Cortex of kidney (tissue), 1 donor: ENCODE results near the gene SLC2A5.

Experiments used
- DNase-seq: peaks from one replicate; lab custom pipeline; 2025; lab: John Stamatoyannopoulos, UW

The SLC2A5 gene

GRCh38 chr1:9093091-9093490 lies 23.7 kb upstream of the SLC2A5 start:
- no peak for DNase-seq

DNA sequence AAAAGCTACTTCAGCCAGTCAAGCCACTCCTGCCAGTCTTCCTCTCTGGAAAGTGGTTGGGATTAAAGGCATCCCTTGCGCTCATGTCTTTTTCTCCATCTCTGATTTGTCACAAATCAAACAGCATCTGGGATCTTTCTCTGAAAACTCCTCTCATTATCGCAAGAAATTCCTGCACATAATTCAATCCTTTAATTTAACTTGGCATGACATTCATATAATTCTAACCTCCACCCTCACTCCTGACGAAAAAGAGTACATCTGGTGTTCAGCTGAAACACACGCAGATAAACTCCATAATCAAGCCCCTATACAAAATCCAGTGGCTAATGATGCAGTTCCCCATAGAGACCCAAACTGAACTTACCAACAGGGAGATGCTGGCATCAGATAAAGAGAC lies 19.4 kb upstream of the SLC2A5 start:
- no peak for DNase-seq

DNA sequence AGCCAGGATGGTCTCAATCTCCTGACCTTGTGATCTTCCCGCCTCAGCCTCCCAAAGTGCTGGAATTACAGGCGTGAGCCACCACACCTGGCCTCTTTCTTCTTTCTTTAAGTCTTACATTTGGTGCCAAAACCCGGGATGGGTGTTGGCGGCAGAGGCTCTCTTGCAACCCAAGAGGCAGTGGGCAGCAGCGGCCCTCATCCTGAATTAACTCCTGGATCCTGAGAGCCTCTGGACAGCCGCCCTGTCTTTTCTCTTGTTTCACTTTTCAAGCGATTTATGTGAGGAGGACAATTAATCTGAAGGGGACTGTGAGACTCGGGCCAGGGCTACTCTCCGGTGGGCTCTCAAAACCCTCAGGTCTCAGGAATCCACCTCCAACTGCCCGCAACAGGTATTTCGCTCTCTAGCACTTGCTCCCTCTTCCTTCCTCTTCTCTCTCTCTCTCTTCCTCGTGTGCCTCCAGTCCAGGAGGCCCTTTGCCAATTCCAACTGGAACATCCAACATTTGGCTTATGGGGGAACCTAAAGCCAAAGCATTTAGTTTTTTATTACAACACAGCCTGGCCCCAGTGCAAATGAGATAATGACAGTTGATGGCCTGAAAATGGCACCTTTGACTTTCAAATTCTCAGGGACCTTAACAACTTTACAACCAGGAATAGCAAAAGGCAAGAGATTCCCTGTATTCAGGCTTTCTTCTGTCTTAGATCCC lies 18.1 kb upstream of the SLC2A5 start:
- DNase-seq = no peak

- DNase-seq = no peak
These were observed 17.4 kb upstream of the SLC2A5 start for GRCh38 chr1:9086796-9087195.

GRCh38 chr1:9086045-9086444 lies 16.6 kb upstream of the SLC2A5 start:
- DNase-seq = no peak

DNA sequence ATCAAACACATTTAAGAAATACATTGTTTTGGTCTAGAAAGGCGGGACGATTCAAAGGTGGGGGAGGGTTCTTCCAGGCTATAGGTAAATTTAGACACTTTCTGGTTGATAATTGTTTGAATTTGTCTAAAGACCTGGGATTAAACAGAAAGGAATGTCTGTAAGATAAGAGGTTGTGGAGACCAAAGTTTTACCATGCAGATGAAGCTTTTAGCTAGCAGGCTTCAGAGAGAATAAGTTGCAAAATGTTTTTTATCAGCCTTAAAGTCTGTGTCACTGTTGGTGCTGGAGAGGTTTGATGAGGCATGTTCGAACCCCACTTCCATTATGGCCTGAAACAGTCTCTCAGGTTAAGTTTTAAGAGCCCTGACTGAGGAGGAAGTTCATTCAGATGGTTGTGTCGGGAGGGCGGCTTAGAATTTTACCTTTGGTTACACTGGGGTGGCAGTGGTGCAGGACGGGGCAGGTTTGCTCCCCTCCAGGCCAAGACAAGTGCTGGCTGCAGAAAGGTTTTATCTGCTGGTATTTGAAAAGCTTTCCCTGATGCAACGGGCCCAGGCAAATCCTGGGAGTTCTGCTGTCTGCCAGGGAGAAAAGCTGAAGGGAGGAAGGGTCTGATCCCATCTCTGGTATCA lies 16.0 kb upstream of the SLC2A5 start:
- no peak for DNase-seq

GRCh38 chr1:9084906-9085305 lies 15.5 kb upstream of the SLC2A5 start:
- DNase-seq = no peak

GRCh38 chr1:9081473-9081872 lies 12.0 kb upstream of the SLC2A5 start:
- DNase-seq = no peak

DNA sequence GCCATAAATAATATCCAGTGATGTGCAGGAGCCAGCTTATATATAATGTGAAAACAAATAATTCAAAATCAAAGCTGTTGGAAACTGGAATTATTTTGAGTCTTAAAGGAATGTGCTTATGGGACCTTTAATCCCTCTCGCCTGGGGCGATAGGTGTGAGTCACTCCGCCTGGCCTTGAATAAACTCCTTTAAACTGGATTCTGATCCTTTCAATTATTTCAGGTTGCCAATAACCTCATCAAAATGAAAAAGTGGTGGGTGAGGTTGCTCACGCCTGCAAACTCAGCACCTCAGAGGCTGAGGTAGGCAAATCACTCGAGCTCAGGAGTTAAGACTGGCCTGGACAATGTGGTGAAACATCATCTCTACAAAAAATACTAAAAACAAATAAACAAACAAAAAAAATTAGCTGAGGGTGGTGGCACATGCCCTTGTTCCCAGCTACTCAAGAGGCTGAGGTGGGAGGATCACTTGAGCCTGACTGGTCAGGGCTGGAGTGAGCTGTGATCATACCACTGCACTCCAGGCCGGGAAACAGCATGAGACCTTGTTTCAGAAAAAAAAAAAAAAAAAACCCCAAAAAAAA lies 11.4 kb upstream of the SLC2A5 start:
- DNase-seq = no peak

- DNase-seq = no peak
These were observed 10.7 kb upstream of the SLC2A5 start for GRCh38 chr1:9079988-9080704.

GRCh38 chr1:9078752-9079500 lies 9.5 kb upstream of the SLC2A5 start:
- no peak for DNase-seq

DNA sequence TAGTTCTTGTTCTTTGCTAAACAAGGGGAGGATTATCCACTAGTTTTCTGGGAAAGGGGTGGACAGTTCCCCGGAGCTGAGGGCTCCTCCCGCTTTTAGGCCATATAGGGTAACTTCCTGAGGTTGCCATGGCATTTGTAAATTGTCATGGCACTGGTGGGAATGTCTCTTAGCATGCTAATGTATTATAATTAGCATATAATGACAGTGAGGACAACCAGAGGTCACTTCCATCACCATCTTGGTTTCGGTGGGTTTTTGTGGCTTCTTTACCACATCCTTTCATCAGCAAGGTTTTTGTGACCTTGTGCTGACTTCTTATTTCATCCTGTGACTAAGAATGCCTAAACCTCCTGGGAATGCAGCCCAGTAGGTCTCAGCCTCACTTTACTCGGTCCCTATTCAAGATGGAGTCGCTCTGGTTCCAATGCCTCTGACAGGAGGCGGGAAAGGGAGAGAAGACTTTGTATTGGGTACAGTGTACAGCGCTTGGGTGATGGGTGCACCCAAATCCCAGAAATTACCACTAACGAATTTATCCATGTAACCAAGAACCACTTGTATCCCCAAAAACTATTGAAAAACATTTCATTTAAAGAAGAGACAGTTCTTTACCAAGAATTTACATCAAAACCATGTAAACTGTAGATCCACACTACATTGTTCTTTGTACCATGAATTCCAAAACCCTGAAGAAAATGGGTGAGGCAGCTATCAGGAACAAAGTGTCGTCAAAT lies 8.7 kb upstream of the SLC2A5 start:
- DNase-seq = no peak

DNA sequence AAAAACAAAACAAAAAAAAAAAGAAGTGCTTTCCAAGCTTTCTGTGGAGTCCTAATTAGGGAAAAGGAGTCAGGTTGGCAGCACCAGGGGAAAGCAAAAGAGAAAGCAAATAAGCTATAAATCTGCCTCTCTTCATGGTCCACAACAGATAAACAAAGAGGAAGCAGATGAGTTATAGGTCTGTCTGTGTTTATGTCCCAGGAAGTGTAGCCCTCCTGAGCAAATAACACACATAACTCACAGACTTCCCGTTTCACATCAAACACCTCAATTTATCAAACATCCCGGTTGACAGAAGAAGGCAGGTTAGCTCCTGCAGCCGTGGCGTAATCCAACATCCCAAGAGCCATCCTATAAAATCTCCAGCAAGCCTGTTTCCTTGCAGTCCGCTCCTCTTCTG lies 5.6 kb upstream of the SLC2A5 start:
- DNase-seq = no peak

GRCh38 chr1:9073143-9073542 lies 3.7 kb upstream of the SLC2A5 start:
- DNase-seq = no peak

DNA sequence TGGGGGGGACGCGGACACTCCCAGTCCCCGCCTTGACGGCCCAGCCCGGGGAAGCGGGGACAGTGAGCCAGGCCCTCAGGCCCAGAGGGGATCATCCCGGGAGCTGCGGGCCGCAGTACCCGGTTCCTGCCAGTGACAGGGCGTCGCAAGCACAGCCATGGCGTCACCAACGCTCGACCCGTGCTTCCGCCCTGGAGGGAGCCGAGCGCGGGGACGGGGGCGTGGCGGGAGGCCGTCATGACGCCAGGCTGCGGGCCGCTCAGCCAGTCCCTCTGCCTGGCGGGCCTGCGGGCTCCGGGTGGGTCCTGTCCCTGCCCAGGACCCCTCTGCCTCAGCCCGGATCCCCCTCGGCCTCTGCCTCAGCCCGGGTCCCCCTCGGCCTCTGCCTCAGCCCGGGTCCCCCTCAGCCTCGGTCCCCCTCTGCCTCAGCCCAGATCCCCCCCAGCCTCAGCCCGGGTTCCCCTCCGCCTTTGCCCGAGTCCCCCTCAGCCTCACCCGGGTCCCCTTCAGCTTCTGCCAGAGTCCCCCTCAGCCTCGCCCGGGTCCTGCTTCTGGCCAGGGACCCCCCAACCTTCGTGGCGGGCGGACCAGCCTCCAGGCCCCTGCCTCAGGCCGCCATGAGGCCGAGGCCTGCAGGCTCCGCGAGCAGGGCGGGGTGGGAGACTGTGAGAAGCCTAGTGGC lies 2.3 kb upstream of the SLC2A5 start:
- DNase-seq = no peak

DNA sequence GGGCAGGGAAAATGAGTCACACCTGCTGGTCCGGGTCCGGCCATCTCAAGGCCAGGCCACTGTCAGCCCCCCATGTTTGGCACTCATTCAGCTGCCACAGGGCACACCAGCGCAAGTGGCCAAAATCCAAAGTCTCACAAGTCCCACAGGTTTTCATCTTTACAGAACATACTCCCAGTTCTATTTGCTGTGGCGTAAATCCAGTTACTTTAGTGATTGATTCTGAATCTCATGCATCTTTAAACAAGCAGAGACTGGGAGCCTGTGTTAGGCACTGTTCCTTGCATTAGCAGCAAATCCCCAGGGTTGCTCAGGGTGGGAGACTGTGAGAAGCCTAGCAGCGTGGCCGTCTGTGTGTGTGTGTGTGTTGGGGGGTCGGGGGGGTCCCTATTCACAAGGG lies 1.1 kb upstream of the SLC2A5 start:
- no peak for DNase-seq

DNA sequence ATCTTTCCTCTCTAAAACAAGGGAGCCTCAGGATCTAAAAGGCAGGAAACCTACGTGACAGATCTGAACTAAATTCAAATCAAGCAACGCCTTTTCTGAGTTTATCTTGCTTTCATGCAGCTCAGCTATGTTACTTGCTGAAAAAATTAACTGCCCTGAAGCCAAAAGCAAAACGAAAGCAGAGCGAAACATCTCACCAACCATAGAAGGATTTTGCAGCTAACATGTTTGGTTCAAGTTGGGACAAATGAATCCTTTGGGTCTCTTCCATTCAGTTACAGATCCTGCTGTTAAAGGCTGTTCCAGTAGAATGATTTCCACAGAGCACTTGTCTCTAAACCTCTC lies 482 bp downstream of the SLC2A5 start:
- DNase-seq = no peak

GRCh38 chr1:9066945-9067807 lies 2.3 kb downstream of the SLC2A5 start:
- DNase-seq = no peak

GRCh38 chr1:9065213-9065751 lies 4.2 kb downstream of the SLC2A5 start:
- no peak for DNase-seq

- no peak for DNase-seq
These were observed 6.6 kb downstream of the SLC2A5 start for GRCh38 chr1:9062846-9063245.
